ENCODE data around the gene NR1H2.
A peak's percentile ranks its signal among the peaks of the same experiment; 100 is the strongest.

Gene NR1H2

GRCh38 chr19:50423279-50424113 lies 47.2 kb downstream of the NR1H2 start:
- H3K27me3 ChIP-seq (ENCODE audit: insufficient read depth, poor library complexity, severe bottlenecking): peaks cover 17% of the 10 kb centered on the region
- H3K9me3 ChIP-seq (ENCODE audit: severe bottlenecking): no peaks in the 10 kb centered on the region
- no peak overlapping the region for H3K27ac ChIP-seq (ENCODE audit: poor library complexity, severe bottlenecking)
- no peak for TF ChIP-seq CTCF (IDR thresholded peaks at IDR 0.05; ENCODE audit: poor library complexity, severe bottlenecking)
- DNase-seq (ENCODE audit: low spot score) (no peak), ATAC-seq (ENCODE audit: low read depth) (no peak)
- H3K36me3 ChIP-seq (ENCODE audit: low read depth): no peaks in the 10 kb centered on the region
- H3K4me3 ChIP-seq (ENCODE audit: severe bottlenecking): no peak overlapping the region
- no peaks in the 10 kb centered on the region for H3K4me1 ChIP-seq (ENCODE audit: insufficient read depth, poor library complexity, severe bottlenecking)

- Histone ChIP-seq H3K9me3 (ENCODE audit: severe bottlenecking) (no peaks in the 10 kb centered on the region), H3K4me1 (ENCODE audit: insufficient read depth, poor library complexity, severe bottlenecking) (no peaks in the 10 kb centered on the region), H3K4me3 (ENCODE audit: severe bottlenecking) (no peak overlapping the region), H3K36me3 (ENCODE audit: low read depth) (no peaks in the 10 kb centered on the region), H3K27me3 (ENCODE audit: insufficient read depth, poor library complexity, severe bottlenecking) (no peaks in the 10 kb centered on the region), H3K27ac (ENCODE audit: poor library complexity, severe bottlenecking) (no peak overlapping the region)
- DNase-seq (ENCODE audit: low spot score) (no peak), ATAC-seq (ENCODE audit: low read depth) (no peak)
- no peak for TF ChIP-seq CTCF (IDR thresholded peaks at IDR 0.05; ENCODE audit: poor library complexity, severe bottlenecking)
These were observed 49.3 kb downstream of the NR1H2 start for GRCh38 chr19:50425581-50425980.

GRCh38 chr19:50427318-50427925 lies 51.2 kb downstream of the NR1H2 start:
- TF ChIP-seq CTCF (IDR thresholded peaks at IDR 0.05; ENCODE audit: poor library complexity, severe bottlenecking): no peak
- peaks cover 3% of the 10 kb centered on the region for H3K27me3 ChIP-seq (ENCODE audit: insufficient read depth, poor library complexity, severe bottlenecking)
- H3K4me3 ChIP-seq (ENCODE audit: severe bottlenecking): no peak overlapping the region
- no peak overlapping the region for H3K27ac ChIP-seq (ENCODE audit: poor library complexity, severe bottlenecking)
- DNase-seq (ENCODE audit: low spot score) (no peak), ATAC-seq (ENCODE audit: low read depth) (no peak)
- no peaks in the 10 kb centered on the region for H3K36me3 ChIP-seq (ENCODE audit: low read depth)
- no peaks in the 10 kb centered on the region for H3K9me3 ChIP-seq (ENCODE audit: severe bottlenecking)
- no peaks in the 10 kb centered on the region for H3K4me1 ChIP-seq (ENCODE audit: insufficient read depth, poor library complexity, severe bottlenecking)

- no peak for TF ChIP-seq CTCF (IDR thresholded peaks at IDR 0.05; ENCODE audit: poor library complexity, severe bottlenecking)
These were observed 51.8 kb downstream of the NR1H2 start for GRCh38 chr19:50427997-50428425.

More at GRCh38 chr19:50427997-50428425, 51.8 kb downstream of the NR1H2 start:
- H3K36me3 ChIP-seq (ENCODE audit: low read depth): no peaks in the 10 kb centered on the region
- no peaks in the 10 kb centered on the region for H3K4me1 ChIP-seq (ENCODE audit: insufficient read depth, poor library complexity, severe bottlenecking)
- DNase-seq (ENCODE audit: low spot score): no peak
- peak overlapping the region; percentile 11 for H3K4me3 ChIP-seq (ENCODE audit: severe bottlenecking)
- peaks cover 9% of the 10 kb centered on the region for H3K27me3 ChIP-seq (ENCODE audit: insufficient read depth, poor library complexity, severe bottlenecking)
- ATAC-seq (ENCODE audit: low read depth): 0 out of 3 replicates have a peak, but pooled peaks have one; percentile 15
- H3K9me3 ChIP-seq (ENCODE audit: severe bottlenecking): no peaks in the 10 kb centered on the region
- no peak overlapping the region for H3K27ac ChIP-seq (ENCODE audit: poor library complexity, severe bottlenecking)

Data from RWPE2 (cell line).